ENCODE measurements around the gene VN1R5.

DNA sequence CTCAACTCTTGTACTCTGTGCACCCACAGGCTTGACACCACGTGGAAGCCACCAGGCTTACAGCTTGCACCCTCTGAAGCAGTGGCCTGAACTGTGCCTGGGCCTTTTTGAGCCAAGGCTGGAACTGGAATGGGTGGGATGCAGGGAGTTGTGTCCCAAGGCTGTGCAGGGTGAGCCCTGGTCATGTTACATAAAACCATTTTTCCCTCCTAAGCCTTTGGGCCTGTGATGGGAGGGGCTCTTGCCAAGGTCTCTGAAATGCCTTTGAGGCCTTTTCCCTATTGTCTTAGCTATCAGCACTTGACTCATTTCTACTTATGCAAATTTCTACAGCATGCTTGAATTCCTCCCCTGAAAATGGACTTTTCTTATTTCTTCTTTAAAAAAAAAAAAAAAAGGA, 14.1 kb downstream of the VN1R5 start:
- TF ChIP-seq CTCF (IDR thresholded peaks at IDR 0.05 in 8 of 11, conservative IDR thresholded peaks at IDR 0.05 in 3 of 11) = no peak
- TF ChIP-seq POLR2A (IDR thresholded peaks at IDR 0.05) = no peak
